AG20443 (cell line): ENCODE data around the gene ENTPD2.
"Not testable (repeated sequence)": the region's sequence is repeated elsewhere in the genome, so short reads cannot be mapped to it uniquely, and the experiment has no call there.

Experiments
- DNase-seq: peaks from one replicate; pipeline ENCODE4 v3.0.0; 2012; ENCODE audit warnings: low spot score, mixed read lengths

ENTPD2 gene

GRCh38 chr9:137045294-137046087 is 8.4 kb downstream of the ENTPD2 start:
- peak; percentile 77 for DNase-seq

- DNase-seq, result no peak
Observed at GRCh38 chr9:137044502-137045177, 9.2 kb downstream of the ENTPD2 start.

DNA sequence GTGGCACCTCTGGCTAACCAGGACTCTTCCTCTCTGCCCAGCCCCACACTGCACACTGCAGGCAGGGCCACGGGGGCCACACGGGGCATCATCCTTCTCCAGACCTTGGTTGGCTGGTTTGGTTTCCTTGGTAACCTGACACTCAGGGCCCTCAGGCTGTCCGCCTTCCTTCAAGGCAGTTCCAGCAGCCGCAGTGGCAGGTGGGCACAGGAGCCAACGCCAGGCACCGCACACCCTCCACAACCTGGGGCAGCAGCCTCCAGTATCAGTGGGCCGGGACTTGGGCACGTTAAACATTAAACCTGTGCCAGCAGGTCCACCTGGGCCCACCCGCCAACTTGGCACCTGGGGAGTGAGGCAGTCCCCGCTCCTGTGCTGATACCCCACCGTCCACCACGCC is 9.8 kb downstream of the ENTPD2 start:
- no peak for DNase-seq

DNA sequence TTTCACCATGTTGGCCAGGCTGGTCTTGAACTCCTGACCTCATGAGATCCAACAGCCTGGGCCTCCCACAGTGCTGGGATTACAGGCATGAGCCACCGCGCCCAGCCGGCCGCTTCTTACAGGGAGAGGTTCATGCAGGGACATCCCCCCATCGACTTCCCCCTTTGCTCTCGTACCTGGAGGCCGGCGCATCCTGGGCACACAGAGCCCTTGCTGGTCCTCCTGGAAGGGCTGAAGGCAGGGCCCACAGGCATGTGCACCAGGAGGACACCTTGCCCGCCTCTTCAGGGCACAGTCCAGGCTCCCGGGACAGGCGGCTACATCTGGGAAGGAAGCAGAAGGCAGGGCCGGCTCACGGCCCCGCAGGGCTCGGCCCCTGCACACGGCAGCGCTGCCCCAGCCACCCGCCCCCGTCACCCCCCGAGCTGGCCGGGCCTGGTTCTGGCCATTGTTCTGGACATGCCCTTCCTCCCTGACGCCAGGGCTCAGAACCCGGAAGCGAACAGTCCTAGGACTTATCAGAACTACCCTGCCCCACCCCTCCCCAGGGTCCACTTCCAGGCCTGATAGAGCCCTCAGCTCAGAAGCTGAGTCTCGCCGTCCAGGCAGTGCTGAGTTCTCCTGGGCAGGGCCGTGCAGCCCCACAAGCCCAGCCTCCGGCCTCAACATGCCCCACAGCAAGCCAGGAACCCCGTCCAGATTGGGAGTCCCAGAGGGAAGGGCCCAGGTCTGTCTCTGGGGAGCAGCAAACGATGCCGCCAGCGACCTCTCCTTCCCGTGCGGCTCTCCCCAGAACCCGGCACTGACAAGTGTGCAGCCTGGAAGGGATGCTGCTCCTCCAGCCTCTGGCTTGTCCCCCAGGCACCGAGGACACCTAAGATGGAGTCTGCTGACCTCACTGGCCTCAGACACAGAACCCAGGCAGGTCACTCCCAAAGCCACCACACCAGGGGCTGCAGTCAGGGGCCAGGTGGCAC is 10.8 kb downstream of the ENTPD2 start:
- DNase-seq, result no peak

DNA sequence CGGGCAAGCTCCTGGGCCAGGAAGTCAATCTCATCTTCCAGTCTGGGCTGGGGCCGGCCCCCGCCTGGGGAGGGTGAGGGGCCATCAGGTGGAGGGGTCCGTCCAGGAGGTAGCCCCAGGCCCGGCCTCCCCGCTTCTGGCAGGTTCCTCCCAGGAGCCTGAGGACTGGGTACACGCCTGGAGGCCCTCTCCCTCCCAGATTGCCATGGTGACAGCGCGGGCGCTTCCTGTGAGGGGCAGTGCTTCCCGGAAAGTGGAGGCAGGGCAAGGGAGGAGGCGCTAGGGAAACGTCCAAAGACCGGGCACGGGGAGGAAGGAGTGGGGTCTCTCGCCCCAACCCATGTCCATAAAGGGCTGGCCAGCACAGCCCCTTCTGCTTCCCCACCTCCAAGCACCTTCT is 12.7 kb downstream of the ENTPD2 start:
- no peak for DNase-seq

DNA sequence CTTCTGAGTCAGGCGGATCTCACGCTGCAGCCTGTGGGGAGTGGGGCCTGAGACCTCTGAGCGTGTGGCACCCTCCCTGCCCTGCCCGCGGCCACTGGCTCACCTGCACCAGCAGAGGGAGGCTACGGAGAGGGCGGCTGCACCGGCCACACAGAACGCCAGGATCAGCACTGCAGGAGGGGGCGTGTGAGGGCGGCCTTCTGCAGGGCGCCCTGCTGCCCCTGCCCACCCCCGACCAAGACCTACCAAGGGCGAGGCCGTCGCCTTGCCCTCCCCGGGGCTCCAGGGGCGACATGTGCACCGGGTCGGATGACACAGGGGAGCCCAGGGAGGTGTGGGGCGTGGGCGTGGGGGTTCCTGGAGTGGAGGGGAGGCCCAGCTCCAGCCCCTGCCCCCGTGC is 13.3 kb downstream of the ENTPD2 start:
- no peak for DNase-seq

DNA sequence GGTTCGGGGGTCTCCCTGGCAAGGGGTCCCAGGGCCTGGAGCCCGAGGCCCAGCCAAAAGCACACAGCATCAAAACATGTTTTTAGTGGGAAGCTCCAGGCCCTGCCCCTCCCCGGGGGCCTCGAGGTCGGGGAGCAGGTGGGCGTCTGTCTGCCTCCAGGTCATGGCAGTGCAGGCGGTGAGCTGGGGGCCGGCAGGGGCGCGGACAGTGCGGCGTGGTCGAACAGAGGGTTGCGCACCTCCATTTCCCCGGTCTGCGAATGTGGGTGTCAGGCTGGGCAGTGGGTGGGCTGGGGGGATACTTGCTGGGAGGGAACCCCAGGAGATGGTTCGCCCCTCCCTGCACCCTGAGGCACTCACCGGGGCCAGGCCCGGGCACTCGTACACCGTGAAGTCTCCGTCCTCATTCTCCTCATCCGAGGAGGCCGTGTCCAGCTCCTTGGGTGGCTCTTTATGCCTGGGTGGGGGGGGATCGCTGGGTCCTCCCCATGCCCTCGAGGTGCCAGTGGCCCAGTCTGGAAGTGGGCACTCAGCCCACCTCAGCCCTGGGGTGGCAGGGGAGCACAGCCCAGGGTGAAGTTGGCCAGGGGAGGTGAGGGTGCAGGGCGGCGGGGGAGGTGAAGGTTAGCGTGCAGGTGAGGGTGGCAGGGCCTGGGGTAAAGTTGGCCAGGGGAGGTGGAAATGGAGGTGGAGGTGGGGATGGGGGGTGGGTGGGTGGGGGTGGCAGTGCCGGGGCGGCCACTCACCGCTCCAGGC is 14.1 kb downstream of the ENTPD2 start:
- DNase-seq, result no peak

DNA sequence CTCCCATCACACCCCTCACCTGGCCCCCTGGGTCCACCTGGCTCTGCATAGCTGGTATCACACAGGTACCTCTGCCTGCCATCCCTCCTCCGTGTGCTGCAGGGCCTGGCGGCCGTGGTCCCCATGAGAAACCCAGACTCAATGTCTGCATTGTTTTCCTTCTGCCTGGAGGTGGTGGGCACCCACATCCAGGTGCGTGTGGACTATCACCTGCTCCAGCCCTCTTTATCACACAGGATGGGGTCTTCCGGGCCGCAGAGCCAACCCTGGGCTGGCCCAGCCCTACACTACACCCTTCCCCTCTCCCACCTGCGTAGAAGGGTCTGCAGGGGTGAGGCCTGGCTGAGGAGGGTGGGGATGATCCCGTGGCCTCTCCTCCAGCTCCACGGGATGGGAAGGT is 14.9 kb downstream of the ENTPD2 start:
- no peak for DNase-seq

DNA sequence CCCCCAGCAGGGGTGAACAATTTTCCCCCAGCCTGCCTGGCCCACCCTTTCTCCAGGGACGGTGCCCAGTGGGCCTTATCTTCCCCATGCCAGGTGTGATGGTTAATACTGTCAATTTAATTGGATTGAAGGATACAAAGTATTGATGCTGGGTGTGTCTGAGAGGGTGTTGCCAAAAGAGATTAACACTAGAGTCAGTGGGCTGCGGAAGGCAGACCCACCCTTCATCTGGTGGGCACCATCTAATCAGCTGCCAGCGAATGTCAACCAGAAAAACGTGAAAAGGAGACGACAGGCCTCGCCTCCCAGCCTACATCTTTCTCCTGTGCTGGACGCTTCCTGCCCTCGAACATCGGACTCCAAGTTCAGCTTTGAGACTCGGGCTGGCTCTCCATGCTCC is 16.4 kb downstream of the ENTPD2 start:
- DNase-seq, result no peak

GRCh38 chr9:137037035-137037434 is 16.8 kb downstream of the ENTPD2 start:
- no peak for DNase-seq

GRCh38 chr9:137035937-137036336 is 17.9 kb downstream of the ENTPD2 start:
- no peak for DNase-seq

DNA sequence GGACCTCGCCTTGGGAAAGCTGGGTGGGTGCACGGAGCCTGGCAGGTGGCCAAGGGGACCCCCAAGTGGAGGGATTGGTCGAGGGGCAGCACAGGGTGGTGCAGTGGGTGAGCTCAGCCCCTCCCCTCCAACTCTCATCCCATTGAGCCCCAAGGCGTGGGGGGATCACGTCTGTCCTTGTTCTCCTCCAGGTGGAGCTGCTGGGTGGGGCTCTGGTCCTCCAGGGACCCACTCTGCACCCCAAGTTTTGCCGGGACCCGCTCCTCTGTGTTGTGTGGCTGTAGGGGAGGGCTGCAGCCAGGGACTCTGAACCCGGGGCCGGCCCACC is 18.4 kb downstream of the ENTPD2 start:
- no peak for DNase-seq

- DNase-seq, result peak; percentile 90
Observed at GRCh38 chr9:137034709-137035506, 19.0 kb downstream of the ENTPD2 start.

- DNase-seq, result no peak
Observed at GRCh38 chr9:137034039-137034708, 19.7 kb downstream of the ENTPD2 start.

DNA sequence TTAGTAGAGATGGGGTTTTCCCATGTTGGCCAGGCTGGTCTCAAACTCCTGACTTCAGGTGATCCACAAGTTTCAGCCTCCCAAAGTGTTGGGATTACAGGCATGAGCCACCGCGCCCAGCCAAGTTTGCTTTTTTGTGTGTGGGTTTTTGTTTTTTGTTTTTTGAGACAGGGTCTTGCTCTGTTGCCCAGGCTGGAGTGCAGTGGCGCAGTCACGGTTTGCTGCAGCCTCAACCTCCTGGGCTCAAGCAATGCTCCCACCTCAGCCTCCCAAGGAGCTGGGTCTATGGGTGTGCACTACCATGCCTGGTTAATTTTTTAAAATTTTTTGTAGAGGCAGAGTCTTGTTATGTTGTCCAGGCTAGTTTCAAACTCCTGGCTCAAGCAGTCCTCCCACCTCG is 20.4 kb downstream of the ENTPD2 start:
- not testable (repeated sequence) for DNase-seq

DNA sequence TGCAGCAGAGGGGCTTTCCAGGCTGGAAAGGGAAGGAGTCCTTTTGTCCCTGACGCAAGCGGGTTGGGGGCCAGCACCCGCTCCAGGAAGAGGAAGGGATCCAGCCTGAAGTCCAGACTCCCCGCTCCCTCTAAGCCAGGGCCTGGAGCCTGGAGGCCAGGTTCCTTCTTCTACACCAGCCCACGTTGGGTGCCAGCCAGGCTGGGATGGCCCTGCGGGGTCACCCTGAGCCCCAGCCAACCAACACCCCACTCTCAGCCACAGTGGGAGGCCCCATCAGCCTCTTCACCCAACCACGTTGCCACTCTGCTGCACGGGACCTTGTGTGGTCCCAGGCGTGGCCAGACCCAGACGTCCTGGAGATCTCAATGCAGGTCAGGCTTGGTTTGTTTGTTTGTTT is 21.0 kb downstream of the ENTPD2 start:
- no peak for DNase-seq

DNA sequence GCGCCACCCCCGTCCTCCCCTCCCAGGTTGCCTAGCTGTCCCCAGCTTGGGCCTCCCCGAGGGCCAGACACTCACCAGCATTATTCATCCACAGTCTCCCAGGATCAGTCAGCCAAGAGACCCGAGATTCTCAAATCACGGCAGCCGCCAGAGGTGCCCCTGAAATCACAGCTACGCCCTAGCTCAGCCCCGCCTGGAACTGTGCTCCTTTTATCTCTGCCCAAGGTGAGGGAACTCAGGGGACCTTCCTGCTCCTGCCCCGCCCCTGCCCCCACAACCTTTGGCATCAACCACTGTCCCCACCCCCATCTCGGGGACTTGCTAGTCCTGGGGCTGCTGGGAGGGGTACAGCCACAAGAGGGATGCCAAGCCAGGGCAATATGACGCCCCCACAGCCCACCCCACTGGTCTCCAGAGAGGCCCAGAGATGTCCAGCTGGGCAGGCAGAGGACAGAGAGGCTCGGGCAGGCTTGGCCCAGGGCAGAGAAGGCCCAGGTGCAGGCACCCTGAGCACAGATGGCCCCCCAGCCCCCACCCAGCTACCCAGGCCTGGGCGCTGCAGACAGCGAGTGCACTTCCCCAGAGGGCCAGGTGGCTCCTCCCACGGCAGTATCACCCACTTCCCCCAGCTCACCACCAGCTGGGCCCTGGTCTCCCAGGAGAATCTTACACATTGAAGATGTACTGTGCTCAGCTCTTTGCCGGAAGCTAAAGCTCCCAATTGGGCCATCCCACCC is 21.8 kb downstream of the ENTPD2 start, which contains the start of gene FUT7:
TSS of gene FUT7 (minus strand) at position 185 of the 737 bp plus-strand sequence. CDS start at position 88, 97 bp downstream.
- DNase-seq, result no peak

DNA sequence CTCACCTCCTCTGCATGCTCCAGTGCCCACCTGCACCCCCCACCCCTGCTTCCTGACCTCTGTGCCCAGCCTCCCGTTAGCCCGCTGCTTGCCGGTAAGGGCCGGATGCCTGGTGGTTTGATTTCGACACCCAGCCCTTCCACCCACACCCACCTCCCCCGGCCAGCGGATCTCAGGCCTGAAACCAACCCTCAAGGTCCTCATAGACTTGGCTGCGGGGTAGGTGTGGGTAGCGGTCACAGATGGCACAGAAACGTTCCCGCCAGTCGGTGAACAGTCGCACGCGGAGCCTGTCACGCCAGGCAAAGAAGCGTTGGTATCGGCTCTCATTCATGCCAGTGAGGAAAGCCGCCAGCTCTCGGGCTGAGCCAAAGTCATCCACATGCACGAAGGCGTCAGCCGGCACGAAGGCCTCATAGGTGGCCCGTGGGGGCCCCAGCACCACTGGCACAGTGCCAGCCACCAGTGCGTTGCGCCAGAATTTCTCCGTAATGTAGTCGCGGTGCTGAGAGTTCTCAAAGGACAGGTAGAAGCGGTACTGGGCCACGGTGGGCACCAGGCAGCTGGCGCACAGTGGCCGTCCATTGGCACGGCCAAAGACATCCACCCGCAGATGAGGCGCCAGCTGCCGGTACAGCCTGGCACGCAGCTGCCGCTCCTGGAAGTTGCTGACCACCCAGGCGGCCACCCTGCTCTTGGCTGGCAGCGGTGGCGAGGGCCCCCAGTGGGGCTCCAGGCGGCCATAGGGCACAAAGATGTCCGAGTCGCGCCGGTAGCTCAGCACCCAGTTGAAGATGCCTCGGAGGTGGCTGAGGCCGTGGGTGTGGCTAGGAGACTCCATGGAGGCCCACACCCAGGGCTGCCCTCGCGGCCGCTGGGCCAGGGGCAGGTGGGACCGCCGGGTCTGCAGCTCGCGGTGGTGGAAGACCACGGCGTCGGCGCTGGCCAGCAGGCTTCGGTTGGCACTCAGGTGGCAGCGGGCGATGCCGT is 23.0 kb downstream of the ENTPD2 start:
- no peak for DNase-seq
